HG03139 (cell line): ENCODE measurements around the gene MGMT.

Source experiments
- ATAC-seq: cut with Tn5 transposase; IDR thresholded peaks from one replicate; pipeline ENCODE4 v1.9.1; 2021; ENCODE audit not compliant: unreplicated experiment

The MGMT gene

DNA sequence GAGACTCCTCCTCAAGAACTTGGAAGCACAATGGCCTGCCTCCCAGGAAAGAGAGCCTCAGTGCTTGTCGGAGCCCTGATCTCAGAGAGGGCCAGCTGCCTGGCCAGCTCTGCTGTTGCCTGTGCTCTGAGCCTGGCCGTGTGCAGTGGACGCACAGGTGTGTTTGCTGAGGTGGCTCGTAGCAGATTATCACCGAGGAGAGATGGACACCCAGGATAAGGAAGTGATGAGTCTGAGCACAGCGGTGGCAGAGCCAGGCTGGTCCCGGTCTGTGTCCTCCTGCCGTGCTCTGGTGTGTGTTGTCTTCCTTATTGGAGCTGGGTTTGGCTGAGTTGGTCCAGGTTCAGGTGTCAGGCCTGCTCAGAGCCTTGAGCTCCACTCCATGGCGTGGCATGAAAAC is 288.6 kb downstream of the MGMT start:
- no peak for ATAC-seq

DNA sequence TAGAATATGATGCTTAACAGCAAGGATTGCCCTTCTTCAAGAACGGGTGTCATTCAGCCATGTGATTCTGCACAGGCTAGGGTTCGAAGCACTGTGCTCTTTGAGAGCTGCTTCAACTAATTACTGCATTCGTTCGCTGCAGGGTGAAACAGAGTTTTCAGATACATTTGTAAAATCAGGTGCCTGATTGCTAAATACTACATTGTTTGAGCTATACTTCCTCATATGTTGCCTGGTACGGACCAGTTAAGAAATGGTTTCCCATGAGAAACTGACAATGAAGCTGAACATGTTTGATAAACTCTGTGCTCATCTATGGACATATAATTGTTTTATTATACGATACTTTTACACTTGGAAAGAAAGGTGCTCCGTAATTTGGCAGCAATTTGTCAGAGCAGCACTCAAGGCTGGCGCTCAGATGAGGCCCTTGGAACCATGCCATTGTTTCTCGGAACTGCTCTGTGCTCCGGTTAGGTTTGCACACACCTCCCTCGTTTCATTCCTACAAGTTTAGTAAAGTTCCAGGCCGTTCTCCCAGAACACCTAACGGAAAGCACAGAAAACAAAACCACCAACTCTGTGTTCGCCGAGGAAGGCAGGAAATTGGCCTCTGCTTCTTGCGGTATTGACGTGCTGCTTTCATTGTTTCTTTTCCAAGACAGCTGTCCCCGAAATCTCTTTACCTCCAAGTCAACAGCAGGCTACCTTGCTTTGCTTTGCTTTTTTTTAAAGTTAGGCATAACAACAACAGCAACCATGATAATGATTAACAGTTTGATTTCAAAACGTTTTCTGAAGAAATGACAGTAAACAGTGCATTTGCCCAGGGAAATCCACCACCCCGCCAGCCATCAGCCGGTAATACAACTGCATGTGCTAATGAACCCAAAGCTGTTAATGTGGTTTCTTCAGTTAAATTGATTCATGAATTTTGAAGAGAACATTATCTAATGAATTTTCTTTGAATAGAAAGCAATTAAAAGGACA is 290.2 kb downstream of the MGMT start:
- ATAC-seq = no peak

DNA sequence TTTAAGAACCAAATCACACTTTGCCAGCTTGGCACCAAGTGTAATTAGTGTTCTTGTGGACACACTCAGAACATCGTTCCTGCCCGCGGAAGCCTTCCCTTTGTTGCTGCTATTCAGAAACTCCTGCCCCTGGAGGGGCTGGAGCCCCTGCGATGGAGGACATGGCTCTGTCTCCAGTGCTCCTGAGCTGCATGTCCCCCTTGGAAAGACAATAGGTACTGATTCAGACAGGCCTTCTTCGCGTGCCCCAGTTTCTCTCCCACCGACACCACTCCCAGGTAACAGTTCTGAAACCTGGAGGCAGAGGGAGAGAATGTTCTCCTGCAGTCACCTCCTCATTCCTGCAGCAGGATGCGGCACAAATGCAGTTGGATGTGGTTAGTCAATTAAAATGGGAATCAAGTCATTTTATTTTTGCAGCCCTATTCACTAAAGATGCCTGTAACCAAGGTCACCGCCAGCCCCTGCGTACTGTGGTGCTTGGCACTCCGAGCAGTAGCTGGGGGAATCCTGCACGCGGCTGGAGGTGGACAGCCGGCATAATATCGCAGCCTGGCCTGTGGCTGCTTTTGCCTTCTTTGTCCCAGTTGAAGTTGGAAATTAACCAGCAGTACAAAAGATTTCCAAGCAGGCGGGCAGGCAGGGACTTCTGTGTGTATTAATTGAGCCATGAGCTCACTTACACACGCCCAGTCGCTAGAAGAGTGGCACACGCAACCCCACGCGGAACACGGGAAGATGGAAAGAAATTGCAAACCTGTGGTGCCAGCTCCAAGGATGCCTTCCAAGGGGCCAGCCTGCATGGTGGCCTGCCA is 291.4 kb downstream of the MGMT start:
- no peak for ATAC-seq

DNA sequence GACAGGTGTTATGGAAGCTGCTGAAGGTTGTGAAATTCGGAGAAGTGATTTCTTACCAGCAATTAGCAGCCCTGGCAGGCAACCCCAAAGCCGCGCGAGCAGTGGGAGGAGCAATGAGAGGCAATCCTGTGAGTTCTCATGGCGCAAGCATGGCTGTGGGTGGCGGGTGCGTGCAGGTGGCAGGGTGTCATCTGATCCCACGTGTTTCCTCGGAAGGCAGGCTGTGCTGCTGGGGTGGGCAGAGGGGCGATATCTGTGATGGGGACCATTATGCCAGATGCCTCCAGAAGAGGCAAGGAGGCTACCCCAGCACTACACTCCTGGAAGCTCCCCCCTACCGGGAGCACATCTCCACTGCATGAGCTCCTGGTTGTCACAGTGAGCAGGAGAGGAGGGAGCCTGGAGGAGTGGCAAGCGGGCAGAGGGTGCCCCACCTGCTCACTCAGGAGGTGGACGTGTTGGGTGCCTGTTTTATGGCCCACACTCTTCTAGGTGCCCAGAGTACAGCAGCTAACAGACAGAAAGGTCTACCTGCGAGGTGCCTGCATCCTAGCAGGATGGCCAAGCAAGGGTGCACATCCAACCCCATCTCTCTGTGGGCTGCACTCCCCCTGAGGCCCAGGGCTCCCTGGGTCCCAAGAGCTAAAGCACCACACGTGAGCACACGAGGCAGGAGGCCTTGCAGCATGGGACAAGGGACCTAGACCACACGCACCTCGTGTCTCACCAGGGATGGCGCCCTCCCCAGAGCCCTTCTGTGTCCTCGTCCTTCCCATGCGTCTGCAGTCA is 292.4 kb downstream of the MGMT start:
- ATAC-seq = no peak

DNA sequence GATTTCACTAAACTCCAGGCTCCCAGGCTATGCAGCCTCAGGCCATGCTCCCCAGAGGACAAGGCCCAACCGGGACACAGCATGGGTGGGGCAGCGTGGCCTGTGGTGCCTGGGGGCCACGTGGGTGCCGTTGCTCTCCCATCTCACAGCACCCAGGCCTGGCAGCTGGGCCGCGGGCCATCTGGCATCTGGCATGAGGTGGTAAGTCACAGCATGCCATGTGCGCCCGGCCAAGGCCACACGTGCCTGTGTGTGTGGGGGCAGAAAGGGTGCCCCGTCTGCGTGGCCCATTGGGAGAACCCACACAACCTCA is 292.9 kb downstream of the MGMT start:
- ATAC-seq = no peak

DNA sequence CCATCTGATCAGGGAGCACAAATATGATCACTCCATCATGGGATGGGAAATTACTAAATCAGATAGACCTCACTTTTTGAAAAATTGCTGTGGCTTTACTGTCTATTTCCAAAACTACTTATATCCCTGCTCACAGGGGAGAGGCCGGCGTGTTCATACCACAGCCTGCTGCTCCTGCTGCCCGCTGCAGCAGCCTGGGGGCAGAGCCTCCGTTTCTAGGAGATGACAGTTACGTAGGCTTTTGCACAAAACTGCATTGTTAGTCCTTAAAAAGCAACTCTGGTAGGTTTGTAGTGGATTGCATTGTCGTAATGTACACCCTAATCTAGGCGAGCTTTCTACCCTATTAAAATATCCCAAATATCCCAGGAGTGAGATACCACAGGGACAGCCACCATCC is 293.4 kb downstream of the MGMT start:
- ATAC-seq = no peak

DNA sequence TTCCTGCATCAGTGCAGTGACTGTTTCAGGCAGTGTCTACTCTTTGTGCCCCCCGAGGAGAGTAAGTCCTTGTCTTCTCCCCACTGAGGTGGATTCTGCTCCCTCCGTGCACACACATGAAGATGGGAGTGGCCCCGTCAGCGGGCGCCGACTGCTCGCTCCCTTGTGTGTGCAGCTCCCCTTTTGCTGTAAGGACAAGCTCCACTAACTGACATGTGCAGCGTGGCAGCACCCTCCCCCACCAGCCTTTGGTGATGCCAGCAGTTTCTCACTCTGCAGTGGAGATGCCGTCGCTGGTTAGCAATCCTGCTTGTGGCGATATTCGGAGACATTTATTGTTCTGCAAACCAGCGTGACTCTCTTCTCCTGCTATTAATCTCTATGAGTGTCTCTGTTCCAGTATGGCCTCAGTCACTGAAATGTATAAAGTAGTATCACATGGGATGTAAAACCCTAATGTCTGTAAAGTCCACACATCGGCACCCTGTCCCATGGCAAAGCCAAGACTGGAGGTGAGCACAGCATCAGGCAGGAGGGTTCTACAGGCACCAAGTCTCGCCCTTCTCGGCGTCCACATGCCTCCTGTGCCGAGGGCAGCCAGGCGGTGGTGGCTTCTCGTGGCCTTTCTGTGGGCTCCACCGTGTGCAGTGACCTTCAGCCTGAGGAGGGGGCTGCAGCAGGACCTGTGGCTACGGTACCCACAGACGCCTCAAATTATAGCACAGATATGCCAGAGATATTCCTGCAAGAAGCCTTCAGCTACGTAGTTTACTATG is 294.3 kb downstream of the MGMT start:
- ATAC-seq = no peak

DNA sequence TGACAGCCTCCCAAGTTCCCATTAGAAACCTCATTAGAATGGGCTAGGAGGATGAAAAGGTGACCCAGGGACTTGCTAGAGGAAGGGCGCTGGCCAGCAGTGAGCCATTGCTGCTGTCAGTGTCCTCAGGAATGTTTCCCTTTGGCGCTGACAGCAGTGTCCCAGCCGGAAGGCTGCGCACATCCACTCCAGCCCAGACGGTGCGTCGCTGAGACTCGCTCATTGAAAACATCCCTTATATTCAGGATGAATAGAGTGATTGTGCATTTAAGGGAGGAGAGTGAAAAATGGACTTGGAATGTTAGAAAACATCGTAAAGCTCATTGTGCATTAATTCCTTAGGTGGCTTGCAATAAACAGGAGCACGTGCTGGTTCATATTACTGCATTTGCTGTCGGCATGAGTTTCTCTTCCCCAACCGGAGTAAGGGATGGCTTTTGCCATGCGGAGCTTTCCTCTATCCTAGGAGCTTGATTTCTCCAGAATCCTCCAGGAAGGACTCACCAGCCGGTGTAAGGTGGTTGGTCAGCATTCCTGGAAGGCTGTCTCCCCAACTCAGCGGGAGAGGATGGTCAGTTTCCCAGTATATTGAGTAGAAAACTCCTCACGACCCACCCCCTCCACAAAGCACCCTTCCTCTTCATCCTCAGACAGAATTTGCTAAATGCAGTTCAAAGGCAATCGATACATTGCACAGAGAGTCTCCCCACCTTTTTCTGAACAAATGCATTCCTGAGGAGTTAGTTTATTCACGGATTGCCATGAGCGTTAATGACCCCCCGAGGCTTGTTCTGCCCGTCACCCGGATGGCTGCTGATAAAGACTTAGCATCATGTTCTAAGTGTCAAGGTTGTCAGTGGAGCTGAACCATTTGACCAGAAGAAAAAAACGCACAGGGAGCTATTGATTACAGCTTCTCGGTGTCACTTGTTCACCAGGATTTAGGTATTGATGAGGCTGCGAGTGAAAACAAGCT is 295.2 kb downstream of the MGMT start:
- no peak for ATAC-seq

DNA sequence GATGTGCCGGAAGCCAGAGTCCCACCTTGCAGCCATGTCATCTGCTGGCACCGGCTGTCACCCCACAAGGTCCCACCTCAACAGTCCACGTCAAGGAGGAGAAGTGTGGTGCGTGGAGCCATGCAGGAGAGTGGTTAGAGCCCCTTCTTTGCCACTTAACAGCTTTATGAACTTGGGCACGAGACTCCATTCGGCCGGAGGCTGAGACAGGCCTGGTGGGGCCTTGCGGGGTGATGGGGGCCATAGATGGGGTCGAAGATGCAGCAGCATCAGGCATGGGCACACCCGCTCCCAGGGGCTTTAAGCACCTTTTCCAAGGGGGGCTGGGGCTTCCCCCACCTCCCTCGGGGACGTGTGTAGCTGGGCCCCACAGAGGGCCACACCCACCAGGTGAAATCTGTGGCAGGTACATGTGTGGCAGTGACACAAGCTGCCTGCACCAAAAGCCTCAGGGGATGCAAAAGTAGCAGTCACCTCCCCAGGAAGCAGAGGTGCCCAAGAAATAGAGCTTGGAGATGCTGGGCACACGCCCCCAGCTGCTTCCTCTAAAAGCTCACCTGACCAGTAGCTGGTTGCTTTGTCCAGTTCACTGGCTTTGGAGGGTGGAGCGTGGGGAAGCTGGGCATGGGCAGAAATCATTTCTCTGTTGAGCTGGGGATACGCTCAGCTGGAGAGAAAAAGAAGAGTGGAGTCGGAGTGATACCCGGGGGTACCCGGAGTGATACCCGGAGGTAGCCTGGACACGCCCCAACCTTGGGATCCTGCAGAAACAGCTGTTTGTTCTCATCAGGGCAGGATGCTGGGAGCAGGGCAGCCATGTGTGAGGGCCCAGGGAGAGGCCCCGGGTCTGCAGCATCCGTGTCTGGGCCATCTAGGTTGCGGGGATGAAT is 297.2 kb downstream of the MGMT start:
- ATAC-seq = no peak

DNA sequence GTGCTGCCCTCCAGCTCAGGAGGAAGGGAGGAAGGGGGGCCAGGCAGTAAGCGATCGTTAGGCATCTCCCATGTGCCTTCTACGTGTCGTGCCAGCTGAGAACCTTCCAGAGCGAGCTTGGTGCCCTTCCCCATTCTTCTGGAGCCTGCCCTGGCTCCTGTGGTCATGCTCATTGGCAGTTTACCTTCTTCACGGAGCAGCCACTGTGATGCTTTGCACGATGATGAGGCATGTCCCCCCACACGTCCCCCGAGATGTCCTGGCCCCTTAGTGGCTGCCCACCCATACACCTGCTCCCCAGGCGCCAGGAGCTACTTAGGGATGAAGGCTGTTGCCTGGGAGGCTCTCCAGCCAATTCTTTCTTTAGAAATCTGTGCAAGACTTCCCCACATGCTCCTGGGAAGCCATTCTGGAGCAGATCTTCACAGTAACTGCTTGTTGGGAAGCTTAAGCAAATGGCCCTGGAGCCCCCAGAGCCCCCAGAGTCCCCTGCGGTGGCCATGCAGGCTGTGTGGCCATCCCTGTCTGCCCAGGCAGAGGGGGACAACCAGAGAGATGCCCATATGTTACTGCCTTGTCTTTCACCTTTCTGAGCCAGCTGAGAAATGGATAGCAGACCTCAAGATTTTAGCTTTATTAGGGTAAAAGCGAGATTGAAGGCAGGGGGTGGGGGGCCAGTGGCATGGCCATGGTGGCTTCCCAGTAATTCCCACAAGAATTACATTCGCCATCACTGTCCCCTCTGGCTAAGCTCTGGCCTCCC is 298.0 kb downstream of the MGMT start:
- no peak for ATAC-seq

DNA sequence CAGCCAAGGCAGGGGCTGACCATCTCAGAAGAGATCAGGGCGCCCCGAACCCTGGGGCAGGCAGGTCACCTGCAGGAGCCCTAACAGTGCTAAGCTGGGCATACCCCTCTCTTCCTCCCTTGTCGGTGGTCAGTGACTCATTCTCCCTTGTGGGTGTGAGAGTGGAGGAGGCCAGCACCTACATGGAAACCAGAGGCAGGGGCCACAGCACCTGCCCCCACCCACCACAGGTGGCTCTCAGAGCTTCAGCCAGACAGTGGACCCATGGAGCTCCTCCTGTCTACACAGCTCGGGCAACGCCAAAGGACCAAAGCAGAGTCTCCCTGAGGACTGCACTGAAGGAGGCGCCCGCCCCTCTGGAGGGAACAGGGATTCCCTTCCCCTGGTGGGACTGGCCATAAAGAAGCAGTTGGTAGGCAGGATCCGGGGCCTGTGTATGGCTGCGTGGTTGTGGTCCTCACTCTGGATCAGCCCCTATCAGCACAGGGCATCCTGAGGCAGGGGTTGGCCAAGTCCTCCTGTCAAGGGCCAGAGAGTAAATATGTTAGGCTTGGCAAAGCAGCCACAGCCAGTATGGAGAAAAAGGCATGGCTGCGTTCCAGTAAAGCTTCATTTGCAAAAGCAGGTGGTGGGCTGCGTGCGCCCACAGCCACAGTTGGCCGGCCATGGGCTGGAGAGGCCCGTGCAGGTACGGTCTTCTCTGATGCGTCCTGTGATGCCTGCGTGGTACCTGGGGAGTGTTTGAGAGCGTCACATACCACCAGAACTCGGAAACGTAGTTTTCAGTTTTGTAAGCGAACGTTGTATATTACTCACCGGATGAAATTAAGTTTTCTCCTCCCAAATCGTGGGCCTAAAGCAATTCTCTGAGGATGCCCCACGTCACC is 298.9 kb downstream of the MGMT start:
- no peak for ATAC-seq

DNA sequence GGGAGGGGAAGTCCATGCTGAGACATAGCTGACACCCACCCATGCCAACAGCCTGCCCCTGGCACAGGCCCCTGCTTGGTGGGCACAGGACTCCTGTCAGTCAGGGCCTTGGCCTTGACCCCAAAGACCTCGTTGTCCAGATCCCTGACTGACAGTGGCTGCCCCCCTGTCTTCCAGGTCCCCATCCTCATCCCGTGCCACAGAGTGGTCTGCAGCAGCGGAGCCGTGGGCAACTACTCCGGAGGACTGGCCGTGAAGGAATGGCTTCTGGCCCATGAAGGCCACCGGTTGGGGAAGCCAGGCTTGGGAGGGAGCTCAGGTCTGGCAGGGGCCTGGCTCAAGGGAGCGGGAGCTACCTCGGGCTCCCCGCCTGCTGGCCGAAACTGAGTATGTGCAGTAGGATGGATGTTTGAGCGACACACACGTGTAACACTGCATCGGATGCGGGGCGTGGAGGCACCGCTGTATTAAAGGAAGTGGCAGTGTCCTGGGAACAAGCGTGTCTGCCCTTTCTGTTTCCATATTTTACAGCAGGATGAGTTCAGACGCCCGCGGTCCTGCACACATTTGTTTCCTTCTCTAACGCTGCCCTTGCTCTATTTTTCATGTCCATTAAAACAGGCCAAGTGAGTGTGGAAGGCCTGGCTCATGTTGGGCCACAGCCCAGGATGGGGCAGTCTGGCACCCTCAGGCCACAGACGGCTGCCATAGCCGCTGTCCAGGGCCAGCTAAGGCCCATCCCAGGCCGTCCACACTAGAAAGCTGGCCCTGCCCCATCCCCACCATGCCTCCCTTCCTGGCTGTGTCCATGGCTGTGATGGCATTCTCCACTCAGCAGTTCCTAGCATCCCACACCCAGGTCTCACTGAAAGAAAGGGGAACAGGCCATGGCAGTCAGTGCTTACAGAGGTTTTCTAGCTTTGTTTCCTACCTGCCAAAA is 299.8 kb downstream of the MGMT start:
- no peak for ATAC-seq

DNA sequence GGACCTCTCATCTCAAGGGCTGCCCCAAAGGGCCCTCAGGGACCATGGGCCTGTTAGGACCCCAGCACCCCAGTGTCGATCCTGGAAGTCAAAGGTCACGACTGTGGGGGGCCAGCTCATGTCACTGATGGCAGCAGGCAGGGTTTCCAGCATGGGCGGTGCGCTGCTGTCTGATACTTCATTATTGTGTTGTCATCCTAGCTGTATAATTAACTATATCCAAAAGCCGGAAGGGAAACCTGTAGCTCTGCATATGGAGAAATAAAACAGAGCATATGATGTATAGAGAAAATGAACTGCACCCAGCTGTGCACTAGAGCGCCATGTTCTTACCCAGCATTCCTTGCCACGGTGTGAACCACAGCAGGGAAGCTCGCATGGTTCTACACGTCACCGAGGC is 300.7 kb downstream of the MGMT start:
- no peak for ATAC-seq

DNA sequence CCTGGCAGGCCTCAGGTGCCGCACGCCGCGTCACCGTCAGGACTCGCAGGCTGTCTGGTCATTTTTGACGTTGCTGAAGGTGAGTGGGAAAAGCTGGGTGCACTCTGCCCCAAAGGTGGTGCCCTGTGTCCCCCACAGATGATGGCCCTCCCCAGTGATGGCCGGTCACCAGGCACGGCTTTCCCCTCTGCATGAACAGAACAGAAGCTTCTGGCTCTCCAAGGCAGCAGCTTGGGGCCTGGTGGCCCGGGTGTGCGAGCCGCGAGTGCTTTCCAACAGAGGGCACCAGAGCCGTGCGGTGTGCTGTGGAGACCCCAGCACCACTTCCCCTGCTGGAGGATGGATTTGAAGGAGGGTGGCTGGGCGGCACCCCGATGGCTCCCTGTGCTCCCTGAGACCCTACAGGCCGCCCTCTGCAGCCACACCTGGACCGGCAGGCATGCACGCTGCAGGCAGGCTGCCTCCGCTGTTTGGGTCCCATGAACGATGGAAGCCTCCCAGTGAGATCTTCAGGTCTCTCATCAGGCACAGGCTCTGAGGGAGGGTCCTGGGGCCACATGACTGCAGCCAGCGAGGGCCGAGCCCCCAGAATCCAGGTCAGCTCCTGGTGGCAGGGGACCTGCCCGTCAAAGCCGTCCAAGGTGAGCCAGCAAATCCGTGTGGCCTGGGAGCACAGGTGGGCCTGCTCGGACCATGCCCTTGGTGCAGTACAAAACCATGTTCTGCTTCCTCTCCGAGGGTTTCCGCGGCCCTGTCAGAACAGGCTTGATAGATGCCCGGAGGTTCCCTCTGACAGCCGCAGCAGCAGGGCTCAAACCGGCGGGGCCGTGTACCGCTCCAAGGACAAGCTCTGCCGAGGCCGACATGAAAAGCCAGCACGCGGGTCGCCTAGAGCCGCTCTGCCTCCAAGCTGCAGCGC is 301.7 kb downstream of the MGMT start:
- ATAC-seq = no peak
